ENCODE data around the gene BATF2. TPM values are rescaled to one million over a fixed set of nuclear protein-coding genes. Genes with fewer than 3 reads are reported as not detected.
A peak's percentile ranks its signal among the peaks of the same experiment; 100 is the strongest.

Gene BATF2
- total and polyA plus RNA-seq, 9 of the 15 experiments (the other 6 are each of a cell fraction or from before 2014, with no cell fraction given): 1.7 to 8.9 (median 6.4) TPM

DNA sequence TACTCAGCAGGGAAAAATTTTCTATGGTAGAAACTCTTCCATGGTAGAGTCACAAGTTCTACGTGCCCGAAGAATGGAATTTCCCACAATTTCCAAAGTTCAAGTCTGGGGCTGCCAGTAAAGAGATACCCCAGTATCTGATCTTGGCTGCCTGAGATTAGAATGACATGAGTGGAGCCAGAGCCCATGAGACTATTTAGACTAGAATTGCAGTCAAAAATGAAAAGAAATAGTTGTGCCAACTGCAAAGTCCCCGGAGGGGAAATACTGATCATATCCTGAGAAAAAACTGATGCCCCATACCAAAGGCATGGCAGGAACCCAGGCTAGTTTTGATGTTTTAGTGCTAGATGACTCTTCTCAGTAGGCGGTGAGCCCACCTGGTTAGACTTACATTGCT is 36.1 kb downstream of the BATF2 start (continued):
- no peak for TF ChIP-seq ZNF232 (CRISPR knock-in tag; IDR thresholded peaks at IDR 0.05)
- TF ChIP-seq, protein P1, sequence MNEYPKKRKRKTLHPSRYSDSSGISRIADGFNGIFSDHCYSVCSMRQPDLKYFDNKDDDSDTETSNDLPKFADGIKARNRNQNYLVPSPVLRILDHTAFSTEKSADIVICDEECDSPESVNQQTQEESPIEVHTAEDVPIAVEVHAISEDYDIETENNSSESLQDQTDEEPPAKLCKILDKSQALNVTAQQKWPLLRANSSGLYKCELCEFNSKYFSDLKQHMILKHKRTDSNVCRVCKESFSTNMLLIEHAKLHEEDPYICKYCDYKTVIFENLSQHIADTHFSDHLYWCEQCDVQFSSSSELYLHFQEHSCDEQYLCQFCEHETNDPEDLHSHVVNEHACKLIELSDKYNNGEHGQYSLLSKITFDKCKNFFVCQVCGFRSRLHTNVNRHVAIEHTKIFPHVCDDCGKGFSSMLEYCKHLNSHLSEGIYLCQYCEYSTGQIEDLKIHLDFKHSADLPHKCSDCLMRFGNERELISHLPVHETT (CRISPR knock-in tag; conservative IDR thresholded peaks at IDR 0.05 in 1 of 2, IDR thresholded peaks at IDR 0.05 in 1 of 2): 0 out of 4 replicates have a peak, but pooled peaks of 1 of the 2 experiments have one; percentile 23
- TF ChIP-seq DPF2 (IDR thresholded peaks at IDR 0.05): peak; percentile 52
- no peak for TF ChIP-seq CREM (IDR thresholded peaks at IDR 0.05; ENCODE audit: low read depth)

DNA sequence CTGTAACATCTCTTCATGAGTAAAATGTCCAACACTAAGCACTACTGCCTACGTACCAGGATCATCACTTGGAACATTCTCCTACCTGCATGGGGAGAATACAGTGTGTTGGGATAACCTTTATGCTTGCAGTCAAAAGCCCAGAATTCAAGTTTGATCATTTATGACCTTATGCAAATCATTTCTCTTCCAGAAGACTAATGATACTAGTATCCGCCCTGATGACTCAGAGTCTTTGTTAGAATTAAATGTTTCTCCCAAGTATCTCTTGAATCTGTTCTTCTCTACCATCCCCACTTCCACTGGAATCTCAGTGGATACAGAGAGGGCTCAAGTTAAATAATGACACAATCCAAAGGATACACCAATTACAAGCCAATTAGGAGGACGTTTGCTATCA is 37.3 kb downstream of the BATF2 start:
- Histone ChIP-seq H2AFZ (ENCODE audit: low read depth, low read length) (no peak overlapping the region), H3K4me2 (ENCODE audit: insufficient read depth, low read length) (no peak overlapping the region), H3K9me3 (replicated peaks; ENCODE audit: control insufficient read depth, insufficient read depth, low read depth, low read length) (no peaks in the 10 kb centered on the region), H3K27me3 (ENCODE audit: control insufficient read depth in 2 of 2, insufficient read depth in 2 of 2, low read length in 2 of 2) (no peaks in the 10 kb centered on the region; a peak in 1 of 5 replicates), H3K4me1 (replicated peaks in 1 of 2; ENCODE audit: control insufficient read depth in 2 of 2, insufficient read depth in 2 of 2, low read length in 2 of 2) (peaks cover 4 to 11% of the 10 kb centered on the region in 2 experiments; a peak in 3 of 5 replicates), H3K9ac (ENCODE audit: insufficient read depth in 1 of 2, low read depth in 2 of 2, low read length in 2 of 2) (no peak overlapping the region), H3K4me3 (no peak overlapping the region), H3K36me3 (ENCODE audit: control insufficient read depth, insufficient read depth, low read length) (no peaks in the 10 kb centered on the region), H3K79me2 (ENCODE audit: control insufficient read depth, insufficient read depth, low read length) (no peaks in the 10 kb centered on the region), H3K9me1 (ENCODE audit: control insufficient read depth, insufficient read depth, low read length) (no peaks in the 10 kb centered on the region), H3K27ac (ENCODE audit: extremely low read depth, low read depth, low read length) (no peak overlapping the region), H4K20me1 (replicated peaks; ENCODE audit: control insufficient read depth, insufficient read depth, low read length) (no peaks in the 10 kb centered on the region)
- BruUV-seq (replicated peaks): no TSS peak
- TF ChIP-seq, protein P1 (CRISPR knock-in tag; conservative IDR thresholded peaks at IDR 0.05 in 1 of 2, IDR thresholded peaks at IDR 0.05 in 1 of 2): no peak
- TF ChIP-seq, protein P2, sequence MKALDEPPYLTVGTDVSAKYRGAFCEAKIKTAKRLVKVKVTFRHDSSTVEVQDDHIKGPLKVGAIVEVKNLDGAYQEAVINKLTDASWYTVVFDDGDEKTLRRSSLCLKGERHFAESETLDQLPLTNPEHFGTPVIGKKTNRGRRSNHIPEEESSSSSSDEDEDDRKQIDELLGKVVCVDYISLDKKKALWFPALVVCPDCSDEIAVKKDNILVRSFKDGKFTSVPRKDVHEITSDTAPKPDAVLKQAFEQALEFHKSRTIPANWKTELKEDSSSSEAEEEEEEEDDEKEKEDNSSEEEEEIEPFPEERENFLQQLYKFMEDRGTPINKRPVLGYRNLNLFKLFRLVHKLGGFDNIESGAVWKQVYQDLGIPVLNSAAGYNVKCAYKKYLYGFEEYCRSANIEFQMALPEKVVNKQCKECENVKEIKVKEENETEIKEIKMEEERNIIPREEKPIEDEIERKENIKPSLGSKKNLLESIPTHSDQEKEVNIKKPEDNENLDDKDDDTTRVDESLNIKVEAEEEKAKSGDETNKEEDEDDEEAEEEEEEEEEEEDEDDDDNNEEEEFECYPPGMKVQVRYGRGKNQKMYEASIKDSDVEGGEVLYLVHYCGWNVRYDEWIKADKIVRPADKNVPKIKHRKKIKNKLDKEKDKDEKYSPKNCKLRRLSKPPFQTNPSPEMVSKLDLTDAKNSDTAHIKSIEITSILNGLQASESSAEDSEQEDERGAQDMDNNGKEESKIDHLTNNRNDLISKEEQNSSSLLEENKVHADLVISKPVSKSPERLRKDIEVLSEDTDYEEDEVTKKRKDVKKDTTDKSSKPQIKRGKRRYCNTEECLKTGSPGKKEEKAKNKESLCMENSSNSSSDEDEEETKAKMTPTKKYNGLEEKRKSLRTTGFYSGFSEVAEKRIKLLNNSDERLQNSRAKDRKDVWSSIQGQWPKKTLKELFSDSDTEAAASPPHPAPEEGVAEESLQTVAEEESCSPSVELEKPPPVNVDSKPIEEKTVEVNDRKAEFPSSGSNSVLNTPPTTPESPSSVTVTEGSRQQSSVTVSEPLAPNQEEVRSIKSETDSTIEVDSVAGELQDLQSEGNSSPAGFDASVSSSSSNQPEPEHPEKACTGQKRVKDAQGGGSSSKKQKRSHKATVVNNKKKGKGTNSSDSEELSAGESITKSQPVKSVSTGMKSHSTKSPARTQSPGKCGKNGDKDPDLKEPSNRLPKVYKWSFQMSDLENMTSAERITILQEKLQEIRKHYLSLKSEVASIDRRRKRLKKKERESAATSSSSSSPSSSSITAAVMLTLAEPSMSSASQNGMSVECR (CRISPR knock-in tag; IDR thresholded peaks at IDR 0.05): no peak
- no peak for TF ChIP-seq BRF1 (IDR thresholded peaks at IDR 0.05; ENCODE audit: borderline replicate concordance, extremely low read depth, insufficient read length)
- TF ChIP-seq, protein P3, sequence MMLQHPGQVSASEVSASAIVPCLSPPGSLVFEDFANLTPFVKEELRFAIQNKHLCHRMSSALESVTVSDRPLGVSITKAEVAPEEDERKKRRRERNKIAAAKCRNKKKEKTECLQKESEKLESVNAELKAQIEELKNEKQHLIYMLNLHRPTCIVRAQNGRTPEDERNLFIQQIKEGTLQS (IDR thresholded peaks at IDR 0.05): peak; percentile 35; the same call in 1 of the 2 replicates
- TF ChIP-seq, protein P3 (CRISPR knock-in tag; conservative IDR thresholded peaks at IDR 0.05): no peak
- TF ChIP-seq TBP (optimal IDR thresholded peaks at IDR 0.05; ENCODE audit: low read depth, low read length): peak; percentile 26
- no peak for DNase-seq (ENCODE audit: extremely low read depth in 1 of 4, low spot score in 3 of 4)
- in situ Hi-C loops (cut with MboI): no loop called here
- 8% methylated on average over 3 of the region's 3 CpGs for WGBS (ENCODE audit: insufficient coverage, low coverage, missing lambda C conversion rate)
- intact Hi-C loops (cut with micrococcal nuclease): no loop called here
- ChIA-PET POLR2A (no interaction called here), CTCF (ENCODE audit: low intra/inter-chr PET ratio) (no interaction called here)
- no peak for FAIRE-seq
- ATAC-seq: no peak
